SIG-M5 (cell line): ENCODE results near the gene SH3RF3.

ENCODE experiments used
- DNase-seq: peaks from one replicate; lab custom pipeline; 2025; lab: John Stamatoyannopoulos, UW

The SH3RF3 gene

DNA sequence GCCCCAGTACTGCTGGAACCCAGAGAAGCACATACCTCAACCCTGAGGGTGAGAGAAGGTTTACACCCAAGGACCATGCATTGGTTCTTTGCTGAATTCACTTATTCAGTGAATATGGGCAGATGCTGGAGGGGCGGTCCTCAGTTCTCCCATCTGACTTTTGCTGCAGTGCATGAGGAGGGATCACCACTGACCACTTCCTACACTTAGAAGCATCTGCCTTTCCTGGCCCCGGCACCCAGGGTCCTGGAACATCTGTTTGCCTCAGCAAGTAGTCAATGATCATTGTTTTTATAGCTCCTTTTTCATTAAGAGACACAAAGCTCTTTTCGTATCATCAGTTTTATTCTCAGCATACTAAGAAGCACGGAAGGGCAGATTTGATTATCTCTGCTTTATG is 211.4 kb downstream of the SH3RF3 start:
- DNase-seq, result no peak

DNA sequence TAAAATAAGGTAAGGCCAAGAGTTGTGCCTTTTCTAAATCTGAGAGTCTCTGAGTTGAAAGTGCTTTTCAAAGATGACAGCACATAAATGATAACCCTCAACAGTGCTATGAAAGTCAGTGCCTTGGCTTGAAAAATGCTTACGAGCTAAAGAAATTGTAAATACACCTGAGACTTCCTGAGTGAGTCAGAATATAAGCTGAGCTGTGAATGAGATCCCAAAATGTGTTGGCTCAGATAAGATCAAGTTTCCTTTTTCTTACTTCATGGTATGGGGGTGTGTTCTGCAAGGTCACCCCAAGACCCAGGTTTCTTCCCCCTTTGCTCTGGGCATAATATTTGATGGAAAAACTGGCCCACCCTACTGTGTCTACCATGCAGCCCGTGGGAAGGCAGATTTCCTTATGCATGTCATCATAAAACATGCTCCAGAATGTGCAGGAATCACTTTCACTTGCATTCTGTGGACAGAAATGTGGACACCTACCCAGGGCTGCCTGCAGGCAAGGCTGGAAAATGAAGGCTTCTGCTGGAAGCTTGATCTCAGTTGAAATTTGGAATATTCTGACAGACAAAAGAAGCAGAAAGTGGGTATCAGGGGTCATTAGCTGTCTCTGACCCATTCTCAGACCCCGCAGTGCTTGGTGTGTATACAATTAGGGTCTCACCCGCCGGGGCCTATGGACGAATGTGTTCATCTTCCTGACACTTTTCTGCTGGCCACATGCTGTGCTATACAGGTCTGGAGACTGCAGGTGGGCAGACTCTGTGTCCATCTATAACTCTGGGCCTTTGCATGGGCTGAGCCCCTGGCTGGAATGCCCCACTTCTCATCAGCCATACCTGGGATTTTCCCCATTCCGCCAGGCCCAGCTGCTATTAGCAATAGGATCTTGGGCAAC is 212.6 kb downstream of the SH3RF3 start:
- DNase-seq, result no peak

DNA sequence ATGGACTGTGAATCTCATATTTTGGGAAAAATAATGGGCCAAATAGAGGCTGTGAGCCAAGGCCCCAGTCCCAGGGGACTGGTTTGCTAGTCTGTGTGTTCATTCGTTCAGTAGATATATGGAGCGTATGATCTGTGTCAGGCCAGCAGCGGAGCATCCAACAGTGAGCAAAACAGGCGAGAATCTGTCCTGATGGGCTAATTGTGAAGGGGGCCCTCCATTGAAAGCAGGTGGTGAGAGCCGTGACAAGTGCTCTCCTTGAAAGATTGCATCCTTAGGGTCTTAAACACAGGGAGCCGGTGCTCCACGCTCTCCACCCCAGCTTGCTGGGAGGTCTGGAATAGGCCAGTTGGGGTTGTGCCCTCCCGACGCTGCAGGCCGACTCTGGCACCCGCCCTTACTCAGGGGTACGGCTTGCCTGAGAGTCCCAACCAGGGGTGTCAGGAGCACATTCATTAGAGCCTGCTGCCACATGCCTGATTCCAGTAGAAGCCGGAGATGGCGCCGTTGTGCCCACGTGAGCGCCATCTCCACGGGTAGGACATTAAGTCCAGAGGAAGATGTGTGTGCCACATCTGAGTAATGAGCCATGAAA is 213.3 kb downstream of the SH3RF3 start:
- DNase-seq, result no peak

DNA sequence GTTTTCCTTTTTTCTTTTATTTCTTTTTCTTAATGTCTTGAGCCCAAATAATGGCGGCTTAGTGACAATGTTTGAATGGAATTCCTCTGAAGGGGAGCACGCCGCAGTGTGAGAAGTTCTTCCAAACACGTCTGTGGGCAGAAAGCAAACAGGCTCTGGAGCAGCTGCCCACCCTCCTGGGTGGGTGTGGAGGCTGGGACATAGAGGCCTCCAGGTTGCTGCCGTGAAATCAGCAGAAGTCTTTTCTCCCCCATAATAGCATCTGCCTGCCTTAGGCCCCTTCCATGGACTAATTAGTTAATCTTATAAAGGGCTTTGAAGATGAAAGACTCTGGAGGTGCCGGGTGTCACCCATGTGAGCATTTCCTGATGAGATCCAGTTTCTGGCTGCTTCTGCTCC is 213.9 kb downstream of the SH3RF3 start:
- no peak for DNase-seq

DNA sequence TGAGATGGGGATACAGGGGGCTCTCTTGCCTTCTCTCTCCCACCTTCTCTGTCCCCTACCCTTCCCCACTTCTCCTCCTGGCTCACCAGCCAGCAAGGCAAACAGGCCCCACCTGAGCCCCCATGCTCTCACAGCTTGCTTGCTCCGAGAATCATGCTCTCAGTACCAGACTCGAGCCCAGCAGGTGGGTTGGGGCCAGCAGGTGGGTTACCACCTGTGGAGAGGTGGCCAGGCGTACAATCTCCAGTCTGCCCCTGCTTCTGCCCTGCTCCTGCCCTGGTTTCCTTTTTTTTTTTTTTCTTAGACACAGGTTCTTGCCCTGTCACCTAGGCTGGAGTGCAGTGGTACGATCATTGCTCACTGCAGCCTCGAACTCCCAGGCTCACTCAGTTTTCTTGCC is 214.5 kb downstream of the SH3RF3 start:
- no peak for DNase-seq

DNA sequence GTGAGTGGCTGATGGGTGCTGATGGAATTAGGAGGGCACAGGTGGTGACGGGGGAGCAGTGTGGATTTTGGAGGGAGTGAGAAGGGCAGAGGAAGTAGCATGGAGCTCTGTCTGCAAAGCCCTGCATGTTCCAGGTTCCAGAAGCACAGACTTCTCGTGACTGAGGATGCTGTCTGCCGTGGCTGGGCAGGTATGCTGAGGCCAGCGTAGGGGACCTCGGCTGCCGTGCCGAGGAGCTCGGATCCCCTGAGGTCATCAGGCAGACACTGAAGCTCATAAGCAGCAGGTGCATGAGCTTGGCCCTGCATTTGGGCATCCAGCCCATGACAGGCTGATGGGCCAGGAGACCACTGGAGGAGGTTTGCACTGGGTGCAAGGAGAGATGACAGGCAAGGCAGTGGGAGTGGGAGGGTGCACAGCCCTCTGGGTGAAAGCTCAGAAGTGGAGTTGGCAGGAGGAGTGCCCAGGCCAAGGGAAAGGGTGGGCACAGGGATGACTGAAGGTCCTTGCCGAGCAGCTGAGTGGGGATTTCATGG is 215.3 kb downstream of the SH3RF3 start:
- DNase-seq, result no peak

DNA sequence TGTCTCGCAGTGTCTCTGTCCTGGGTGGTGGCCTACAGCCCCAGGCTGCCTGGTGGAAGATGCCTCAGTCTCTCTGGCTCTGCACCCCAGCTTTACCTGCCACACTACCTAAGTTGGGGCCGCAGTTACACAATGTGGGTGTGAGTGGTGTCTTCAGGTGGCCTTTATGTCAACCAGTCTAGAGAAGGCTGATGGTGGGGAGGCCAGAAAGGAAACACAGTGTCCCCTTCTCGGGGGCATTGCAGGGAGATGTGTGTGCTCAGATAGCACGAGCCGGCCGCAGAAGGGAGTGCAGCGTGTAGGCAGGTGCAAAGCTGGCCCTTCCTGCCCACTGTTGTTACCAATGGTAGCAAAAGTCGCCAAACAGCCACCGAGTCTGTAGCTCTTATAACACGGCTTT is 216.1 kb downstream of the SH3RF3 start:
- no peak for DNase-seq

DNA sequence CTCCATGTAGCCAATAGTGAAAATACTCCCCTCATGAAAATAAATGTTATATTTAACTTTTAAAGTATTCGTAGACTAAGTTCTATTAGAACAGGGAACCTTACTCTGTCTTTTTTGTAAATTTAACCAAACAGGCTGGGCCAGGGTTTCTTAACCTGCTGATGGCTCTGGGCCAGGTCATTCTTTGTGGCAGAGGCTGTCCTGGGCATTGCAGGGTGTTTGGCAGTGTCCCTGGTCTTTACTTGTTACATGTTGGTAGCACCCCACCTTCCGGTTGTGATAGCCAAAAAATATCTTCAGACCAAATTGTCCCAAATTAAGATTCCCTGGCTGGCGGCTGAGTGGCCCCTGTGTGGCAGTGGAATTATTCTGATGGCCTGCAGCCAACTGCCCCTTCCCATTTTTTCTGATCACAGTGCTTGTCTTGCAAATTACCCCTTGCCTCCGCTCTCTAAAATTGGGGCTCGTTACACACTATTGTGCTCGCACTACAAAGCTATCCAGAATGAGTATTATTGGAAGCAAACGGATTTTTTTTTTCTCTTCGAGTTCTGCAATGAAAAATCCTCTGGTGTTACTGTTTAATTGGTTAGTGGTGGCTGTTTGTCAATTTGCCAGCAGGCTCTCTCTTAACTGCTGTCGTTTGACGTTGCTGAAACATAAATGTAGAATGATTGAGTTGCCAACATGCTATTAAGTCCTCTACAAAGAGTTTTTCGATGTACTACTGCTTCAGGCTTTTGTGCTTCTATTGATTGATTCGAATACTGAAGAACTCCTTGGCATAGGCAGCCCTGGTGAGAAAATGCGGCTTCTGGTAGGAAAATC is 216.9 kb downstream of the SH3RF3 start:
- no peak for DNase-seq

DNA sequence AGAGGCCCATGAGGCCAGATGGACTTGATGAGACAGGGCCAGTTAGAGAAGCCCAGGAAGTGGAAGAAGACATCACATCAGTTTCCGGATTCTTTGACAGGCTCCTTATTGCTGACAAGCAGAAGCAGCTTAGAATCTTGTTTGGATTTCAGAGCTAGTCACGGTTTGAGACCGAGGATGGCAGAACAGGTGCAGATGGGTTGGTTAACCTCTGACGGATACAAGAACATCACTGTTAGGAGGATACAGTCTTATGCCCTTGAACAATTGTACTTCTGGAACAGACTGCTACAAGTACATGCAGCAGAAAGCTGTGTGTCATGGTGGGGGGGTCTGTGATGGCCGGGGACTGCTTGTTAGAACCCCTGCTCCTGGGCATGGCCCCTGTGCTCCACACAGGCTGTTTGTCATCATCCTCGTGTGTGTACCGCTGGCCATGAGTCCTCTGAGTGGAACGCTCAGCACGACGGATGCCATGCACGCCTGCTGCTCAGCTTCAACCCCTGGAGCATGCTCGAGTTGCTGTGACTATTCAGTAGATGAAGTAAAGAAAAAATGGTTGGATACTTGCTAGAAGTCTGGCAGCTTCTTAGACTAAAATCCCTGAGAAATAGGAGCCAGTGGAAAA is 217.7 kb downstream of the SH3RF3 start:
- no peak for DNase-seq

DNA sequence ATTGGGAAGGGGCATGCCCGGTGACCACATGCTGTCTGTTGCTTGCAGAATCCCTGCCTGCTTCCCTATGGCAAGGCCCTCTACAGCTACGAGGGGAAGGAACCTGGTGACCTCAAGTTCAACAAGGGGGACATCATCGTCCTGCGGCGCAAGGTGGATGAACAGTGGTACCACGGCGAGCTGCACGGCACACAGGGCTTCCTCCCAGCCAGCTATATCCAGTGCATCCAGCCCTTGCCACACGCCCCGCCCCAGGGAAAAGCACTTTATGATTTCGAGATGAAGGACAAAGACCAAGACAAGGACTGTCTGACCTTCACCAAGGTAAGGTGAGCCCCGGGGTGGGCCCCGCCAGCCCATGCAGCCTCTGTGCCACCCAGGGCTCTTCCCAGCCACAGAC is 218.6 kb downstream of the SH3RF3 start:
- DNase-seq, result no peak

DNA sequence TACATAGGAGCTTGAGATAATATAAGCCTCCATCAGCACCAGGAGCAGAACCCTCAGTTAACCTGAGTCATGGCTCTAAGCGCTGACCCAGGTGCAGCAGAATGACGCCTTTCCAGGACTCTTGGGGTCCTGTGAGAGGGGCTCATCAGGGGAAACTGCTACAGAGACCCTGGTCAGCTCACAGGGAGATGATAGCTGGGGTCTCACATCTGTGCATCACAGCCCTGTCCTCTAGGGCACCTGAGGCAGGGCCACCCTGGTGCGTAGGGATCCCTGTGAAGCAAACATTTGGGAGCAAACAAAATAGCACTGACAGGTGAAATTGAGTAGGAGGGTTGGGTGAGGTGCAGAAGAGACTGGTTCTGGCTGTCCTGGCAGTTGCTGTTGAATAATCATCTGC is 219.2 kb downstream of the SH3RF3 start:
- DNase-seq, result no peak

DNA sequence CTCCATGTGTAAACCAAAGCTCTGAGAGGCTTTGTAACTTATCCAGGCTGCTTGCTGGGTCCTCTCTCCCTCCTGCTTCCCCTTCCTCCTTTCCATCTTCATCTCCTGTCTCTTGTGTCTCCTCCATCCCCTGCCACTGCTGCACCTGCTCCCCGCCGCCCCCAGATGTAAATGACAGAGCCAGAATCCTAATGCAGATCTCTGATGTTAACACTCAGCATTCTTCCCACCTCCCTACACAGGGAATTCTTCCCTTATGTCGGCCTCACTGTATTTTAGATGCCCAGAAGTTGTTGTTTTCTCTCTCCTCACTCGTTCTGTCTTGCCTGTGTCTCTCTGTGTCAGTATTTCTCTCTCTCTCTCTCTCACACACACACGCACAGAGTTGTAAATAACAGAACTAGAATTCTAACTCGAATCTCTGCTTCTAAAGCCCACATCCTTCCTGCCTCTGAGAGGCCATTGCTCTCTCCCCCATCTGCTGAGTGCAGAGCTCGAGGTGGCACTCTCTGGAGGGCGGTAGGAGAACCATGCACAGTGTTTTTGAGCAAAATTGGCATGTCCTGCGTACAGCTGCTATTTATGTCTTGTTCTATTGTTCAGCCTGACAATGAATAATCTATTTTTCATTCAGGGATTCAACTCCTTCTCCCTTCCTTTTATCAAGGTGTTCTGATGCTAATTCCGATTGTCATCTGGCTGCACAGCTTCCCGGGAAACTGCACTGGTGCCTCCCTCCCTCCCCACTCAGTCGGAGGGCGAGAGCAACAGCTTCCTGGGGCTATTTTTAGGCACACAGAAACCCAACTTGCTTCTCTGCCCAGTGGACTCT is 219.9 kb downstream of the SH3RF3 start:
- no peak for DNase-seq

DNA sequence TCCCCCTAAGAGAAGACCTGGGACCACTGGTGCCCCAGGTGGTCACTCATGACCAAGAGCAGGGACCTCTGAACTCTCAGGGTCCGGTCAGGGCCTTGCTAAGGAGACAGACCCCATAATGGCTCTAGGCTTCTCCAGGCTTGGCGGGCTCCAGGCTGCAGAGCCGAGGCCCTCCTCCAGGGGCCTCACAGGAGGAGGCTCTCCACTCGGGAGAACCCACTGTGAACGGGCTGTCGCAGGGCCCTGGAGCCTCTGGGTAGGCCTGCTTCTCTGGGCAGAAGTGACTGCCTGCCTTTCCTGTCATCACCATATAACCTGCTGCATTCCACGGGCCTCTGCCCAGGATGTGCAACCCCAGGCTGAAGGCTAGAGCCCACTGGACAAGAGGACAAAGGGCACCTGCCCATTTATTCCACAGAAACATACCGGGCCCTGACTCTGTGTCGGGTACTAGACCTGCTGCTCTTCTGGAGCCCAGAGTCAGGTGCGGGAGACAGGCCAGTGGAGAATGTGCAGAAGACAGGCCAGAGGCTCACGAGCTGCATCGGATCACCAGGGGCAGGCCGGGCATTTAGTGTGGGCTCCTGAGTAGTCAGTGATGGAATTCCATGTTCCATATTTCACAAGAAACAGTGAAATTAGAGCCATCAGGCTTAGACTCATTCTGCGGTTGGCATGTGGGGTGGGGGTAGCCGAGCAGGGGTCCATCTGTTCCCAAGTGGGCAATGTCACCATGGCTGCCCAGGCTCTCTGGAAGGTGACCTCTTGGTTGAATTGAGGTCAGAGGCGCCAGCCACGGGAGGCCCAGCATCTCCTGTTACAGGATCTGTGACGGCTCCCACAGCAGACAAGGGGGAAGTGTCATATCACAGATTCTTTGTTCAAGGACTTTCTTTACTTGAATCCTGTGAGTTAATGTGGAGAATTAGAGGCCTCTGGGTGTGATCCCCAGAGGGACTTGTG is 220.8 kb downstream of the SH3RF3 start:
- DNase-seq, result no peak

DNA sequence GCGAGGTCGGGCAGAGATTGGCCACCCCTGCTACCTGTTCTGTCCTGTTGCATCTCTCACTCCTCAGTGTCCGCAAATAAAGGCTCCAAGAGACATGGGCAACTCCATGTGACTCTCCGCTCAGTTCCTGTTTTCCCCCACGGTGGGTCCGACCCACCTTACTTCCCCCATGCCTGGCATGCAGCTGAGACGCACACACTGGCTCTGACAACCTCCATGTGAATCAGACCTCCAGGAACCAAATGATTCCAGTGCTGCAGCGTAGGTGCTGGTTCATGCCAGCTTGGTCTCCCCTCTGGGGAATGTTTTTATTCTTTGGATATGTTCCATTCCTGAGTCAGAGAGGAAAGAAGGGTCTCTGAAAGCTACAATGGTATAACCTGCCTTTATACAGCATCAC is 221.5 kb downstream of the SH3RF3 start:
- no peak for DNase-seq

DNA sequence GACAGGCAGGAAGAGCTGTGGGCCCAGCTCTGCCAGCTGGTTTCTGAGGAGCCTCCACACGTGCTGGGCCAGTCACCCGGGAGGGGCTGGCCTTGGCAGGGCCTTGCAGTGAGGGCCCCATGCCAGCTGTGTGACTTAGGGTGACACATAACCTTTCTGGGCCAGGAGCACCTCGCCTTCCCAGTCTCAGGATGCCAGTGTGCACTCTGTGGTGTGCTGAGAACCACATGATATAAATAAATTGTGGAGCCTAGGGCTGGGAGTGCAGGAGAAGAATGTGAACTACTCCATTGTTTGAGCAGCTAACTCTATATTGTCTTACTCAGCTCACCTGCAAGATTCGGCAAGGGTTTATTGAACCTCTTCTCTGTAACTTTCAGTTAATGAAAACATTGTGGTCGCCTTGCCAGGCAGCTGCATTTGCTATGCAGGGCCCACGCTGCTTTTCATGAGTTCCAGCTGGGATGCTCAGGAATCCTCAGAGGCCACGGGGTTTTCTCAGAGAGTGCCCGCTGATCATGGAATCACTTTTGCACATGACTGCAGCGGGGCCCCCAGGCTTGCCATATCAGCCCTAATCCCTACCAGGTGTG is 222.3 kb downstream of the SH3RF3 start:
- DNase-seq, result no peak

DNA sequence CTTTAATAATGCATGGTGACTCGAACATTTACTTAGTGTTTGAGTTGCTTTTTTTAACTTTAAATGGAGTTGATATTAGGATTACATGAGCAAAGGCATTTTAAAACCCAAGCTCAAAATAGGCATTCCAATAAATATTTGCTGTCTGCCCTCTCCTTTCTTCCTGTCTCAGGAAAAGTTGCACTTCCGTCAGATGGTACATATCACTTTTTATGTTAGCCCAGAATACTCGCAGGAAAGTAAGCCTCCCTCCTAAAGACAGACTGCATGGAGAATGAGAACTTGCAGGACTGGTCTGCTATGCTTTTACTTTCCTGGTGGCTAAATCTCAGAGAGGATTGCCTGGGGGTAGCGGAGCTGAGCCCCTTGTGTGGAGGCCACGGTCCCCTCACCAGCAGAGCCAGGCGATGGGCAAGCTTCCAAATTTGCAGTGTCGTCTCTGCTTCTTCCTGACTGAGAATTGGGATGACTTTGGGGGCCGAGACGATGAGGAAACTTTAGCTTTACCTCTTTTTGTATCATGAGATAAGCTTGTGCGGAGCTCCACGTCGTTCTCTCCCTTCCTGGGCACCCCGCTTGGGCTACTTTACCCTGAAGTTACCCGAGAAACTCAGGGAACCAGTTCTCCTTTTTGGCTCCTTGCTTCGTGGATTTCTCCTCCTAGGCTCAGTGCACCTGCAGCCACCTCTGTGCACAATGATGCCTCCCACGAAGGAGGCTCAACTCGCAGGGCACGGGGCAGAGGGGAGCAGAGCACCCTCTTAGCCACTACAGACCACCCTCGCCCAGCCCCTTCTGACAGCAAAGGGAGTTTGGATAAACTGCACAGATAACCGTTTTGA is 223.3 kb downstream of the SH3RF3 start:
- DNase-seq, result no peak

DNA sequence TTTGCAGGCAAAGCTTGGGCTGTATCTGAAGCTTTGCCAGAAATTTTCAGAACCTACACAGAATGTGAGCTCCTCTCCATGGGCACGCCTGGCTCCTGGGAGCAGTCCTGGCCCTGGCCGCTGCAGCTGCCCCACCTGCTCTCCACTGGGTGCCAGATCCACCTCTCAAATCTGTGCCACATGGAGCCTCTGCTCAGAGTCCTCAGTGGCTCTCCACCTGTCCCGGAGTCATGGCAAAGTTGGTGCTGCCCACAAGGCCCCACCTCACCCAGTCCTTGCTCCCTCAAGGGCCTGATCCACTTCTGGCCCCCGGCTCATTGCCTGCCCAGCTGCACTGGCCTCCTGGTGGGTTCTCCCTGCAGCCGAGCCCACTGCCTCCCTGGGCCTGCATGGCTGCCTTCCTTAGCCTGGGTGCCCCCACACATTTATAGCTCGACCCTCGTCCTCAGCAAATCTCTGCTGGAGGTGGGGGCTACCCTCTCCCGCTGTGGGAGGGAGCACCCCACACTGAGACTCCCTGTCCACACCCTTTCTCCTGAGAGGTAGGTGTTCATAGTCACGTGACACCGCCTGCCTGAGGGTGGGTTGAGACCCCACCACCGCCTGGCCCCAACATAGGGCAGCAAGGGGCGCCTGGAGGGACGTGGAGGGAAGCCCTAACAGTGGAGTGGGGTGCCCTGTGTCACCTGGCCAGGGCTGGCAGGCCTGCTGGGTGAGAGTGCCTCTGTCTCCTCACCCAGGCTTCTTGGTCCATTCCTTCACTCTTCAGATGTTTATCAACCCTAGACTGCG is 224.1 kb downstream of the SH3RF3 start:
- no peak for DNase-seq
